ENCODE results near the gene IGFBP7.

- TF ChIP-seq CTCF (IDR thresholded peaks at IDR 0.05) (no peak), POLR2A (IDR thresholded peaks at IDR 0.05) (no peak)
Measured at GRCh38 chr4:57077550-57078343, 32.4 kb downstream of the IGFBP7 start.

Data from vagina (tissue), 2 donors.